Smooth muscle cell of the brain vasculature (primary cell): ENCODE results near the gene TMEM165.
A peak's percentile ranks its signal among the peaks of the same experiment; 100 is the strongest.

Source experiments
- DNase-seq: peaks from one replicate; pipeline ENCODE4 v3.0.0-alpha.2; 2012; ENCODE audit warnings: low read depth, low spot score

TMEM165 gene

GRCh38 chr4:55458164-55458563 lies 62.4 kb downstream of the TMEM165 start:
- DNase-seq, result no peak

DNA sequence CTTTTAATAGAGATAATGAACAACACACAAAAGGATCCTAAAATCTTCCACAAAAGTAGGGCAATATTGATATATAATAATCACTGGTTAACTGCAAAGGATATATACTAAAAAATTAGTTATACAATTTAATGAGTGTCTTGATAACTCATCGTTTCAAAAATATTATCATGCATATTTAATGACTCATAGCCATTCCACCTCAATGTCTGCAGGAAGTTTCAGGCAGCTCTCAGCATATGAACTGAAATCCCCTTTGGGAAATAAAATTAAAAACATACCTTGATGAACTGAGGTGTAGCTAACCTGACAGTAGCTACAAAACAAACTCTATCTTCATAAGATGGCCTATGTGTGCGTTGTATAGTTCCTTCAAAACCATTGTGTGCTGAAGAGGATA lies 62.9 kb downstream of the TMEM165 start:
- DNase-seq, result no peak

- no peak for DNase-seq
These were observed 70.2 kb downstream of the TMEM165 start for GRCh38 chr4:55466001-55466400.

DNA sequence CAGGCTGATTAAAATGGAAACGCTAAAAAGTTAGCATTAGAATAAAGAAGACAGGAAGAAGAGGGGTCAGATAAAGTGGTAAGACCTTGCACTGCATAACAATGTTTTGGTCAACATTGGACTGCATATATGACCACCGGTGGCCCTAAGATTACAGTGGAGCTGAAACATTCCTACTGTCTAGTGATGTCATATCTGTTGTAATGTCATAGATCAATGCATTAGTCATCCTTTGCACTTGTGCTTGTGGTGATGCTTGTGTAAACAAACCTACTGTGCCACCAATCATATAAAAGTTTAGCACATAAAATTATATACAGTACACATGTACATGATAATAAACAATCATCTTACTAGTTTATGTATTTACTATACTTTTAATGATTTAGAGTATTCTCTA lies 73.0 kb downstream of the TMEM165 start:
- DNase-seq, result peak; percentile 6

- DNase-seq, result no peak
These were observed 74.2 kb downstream of the TMEM165 start for GRCh38 chr4:55469979-55470378.
